Sigmoid colon (tissue), 7 donors: ENCODE results near the gene SYK. TPM values are rescaled to one million over a fixed set of nuclear protein-coding genes. Genes with fewer than 3 reads are reported as not detected.

Experiments used
- DNase-seq: peaks from one replicate; pipeline ENCODE4 v3.0.0-alpha.2; 2019
- H3K27ac ChIP-seq, 4 donors: fragments of 200-600 bp; sonication (generic); one replicate each; pipeline ENCODE4 v1.5.1; 2016 to 2019; ENCODE audit warnings: mild to moderate bottlenecking in 1 of 4
- H3K27me3 ChIP-seq, 3 donors: fragments of 200-600 bp; sonication (generic); one replicate each; pipeline ENCODE4 v1.5.1; 2019; ENCODE audit warnings: mild to moderate bottlenecking in 1 of 3
- H3K36me3 ChIP-seq, 4 donors: fragments of 200-600 bp; sonication (generic); one replicate each; pipeline ENCODE4 v1.5.1; 2016 to 2019
- H3K4me1 ChIP-seq, 4 donors: fragments of 200-600 bp; sonication (generic); one replicate each; pipeline ENCODE4 v1.5.1; 2017 to 2019
- H3K4me3 ChIP-seq, 4 donors: fragments of 200-600 bp; sonication (generic); one replicate each; pipeline ENCODE4 v1.5.1; 2017 to 2019; ENCODE audit warnings: mild to moderate bottlenecking in 2 of 4, moderate library complexity in 1 of 4
- H3K9me3 ChIP-seq, 4 donors: fragments of 200-600 bp in 3 of 4; sonication (generic) in 3 of 4; one replicate each; pipeline versions ENCODE4 v1.5.1 to v1.6.1; 2013 to 2019
- CTCF ChIP-seq, 4 experiments: fragments of 450-650 bp in 3 of 4; fragments of 200-600 bp in 1 of 4; IDR thresholded peaks; one replicate each; pipeline ENCODE4 v1.5.1; 2016 to 2019; ENCODE audit warnings: antibody characterized with exemption in 4 of 4, mild to moderate bottlenecking in 3 of 4, moderate library complexity in 2 of 4
- EP300 ChIP-seq, 4 donors: sonication (generic); formaldehyde crosslinking; IDR thresholded peaks; one replicate each; pipeline ENCODE4 v1.6.1; 2017; ENCODE audit warnings: antibody characterized with exemption in 4 of 4
- POLR2A ChIP-seq, 2 donors: fragments of 450-650 bp; IDR thresholded peaks; one replicate each; pipeline ENCODE4 v1.6.1; 2016; ENCODE audit warnings: antibody characterized with exemption in 2 of 2, mild to moderate bottlenecking in 2 of 2, moderate library complexity in 2 of 2
- POLR2AphosphoS5 ChIP-seq, 4 donors: sonication (generic); formaldehyde crosslinking; IDR thresholded peaks; one replicate each; pipeline ENCODE4 v1.6.1; 2017; ENCODE audit warnings: antibody characterized with exemption in 4 of 4
- WGBS, 2 donors: extraction: QIAGEN DNeasy Blood & Tissue Kit; methylation state at CpG; one replicate each; pipeline ENCODE4 v1.1.7; 2013; 5-methylcytosine and 5-hydroxymethylcytosine counted together
- intact Hi-C: fragments of 100-400 bp; cut with DNase I; formaldehyde crosslinking; loops from one replicate; pipeline ENCODE4 v1.15.1; 2023
- polyA plus RNA-seq, 3 donors: library from polyadenylated mRNA; stranded (reverse); fragments of 200-250 nt; gene quantifications; one replicate each; pipeline ENCODE4 v1.2.3, GENCODE V29; 2013
- total RNA-seq, 4 donors: library from RNA; depleted of rRNA; stranded (reverse); fragments of >200 nt; gene quantifications; one replicate each; pipeline ENCODE4 v1.1.0, GENCODE V29; 2016
- donor health status: healthy with polysubstance abuse.
- donor health status: Bipolar disorder and iron deficiency.
- donor health status: healthy.

SYK gene
- total and polyA plus RNA-seq, 7 donors, result 7.8 to 35.8 (median 16.4) TPM

GRCh38 chr9:90904706-90905478 is 103.3 kb downstream of the SYK start:
- Histone ChIP-seq H3K27me3 (no peaks in the 10 kb centered on the region), H3K4me1 (no peaks in the 10 kb centered on the region), H3K4me3 (no peak overlapping the region), H3K36me3 (no peaks in the 10 kb centered on the region), H3K27ac (no peak overlapping the region), H3K9me3 (no peaks in the 10 kb centered on the region)
- no peak for DNase-seq
- intact Hi-C loops, result no loop called here
- WGBS, 2 donors, result 55 to 85% methylated on average over 12 of the region's 12 CpGs
- no peak for TF ChIP-seq POLR2A (IDR thresholded peaks at IDR 0.05)
- no peak for TF ChIP-seq CTCF (IDR thresholded peaks at IDR 0.05)
- TF ChIP-seq POLR2AphosphoS5 (IDR thresholded peaks at IDR 0.05), result no peak
- TF ChIP-seq EP300 (IDR thresholded peaks at IDR 0.05), result no peak

GRCh38 chr9:90905822-90906221 is 104.2 kb downstream of the SYK start:
- TF ChIP-seq POLR2AphosphoS5 (IDR thresholded peaks at IDR 0.05), result no peak
- TF ChIP-seq POLR2A (IDR thresholded peaks at IDR 0.05), result no peak
- no peak for TF ChIP-seq CTCF (IDR thresholded peaks at IDR 0.05)
- no peak for TF ChIP-seq EP300 (IDR thresholded peaks at IDR 0.05)
- intact Hi-C loops, result no loop called here
- Histone ChIP-seq H3K27me3 (no peaks in the 10 kb centered on the region), H3K4me1 (no peaks in the 10 kb centered on the region), H3K27ac (no peak overlapping the region), H3K36me3 (no peaks in the 10 kb centered on the region), H3K4me3 (no peak overlapping the region), H3K9me3 (no peaks in the 10 kb centered on the region)
- no peak for DNase-seq
- WGBS, 2 donors, result 92 to 94% methylated on average over 3 of the region's 3 CpGs

- Histone ChIP-seq H3K36me3 (no peaks in the 10 kb centered on the region), H3K4me3 (no peak overlapping the region), H3K27ac (no peak overlapping the region), H3K9me3 (no peaks in the 10 kb centered on the region), H3K27me3 (no peaks in the 10 kb centered on the region), H3K4me1 (no peaks in the 10 kb centered on the region)
- intact Hi-C loops, result no loop called here
- 81 to 91% methylated on average over 8 of the region's 8 CpGs for WGBS, 2 donors
- no peak for DNase-seq
- TF ChIP-seq EP300 (IDR thresholded peaks at IDR 0.05), result no peak
- no peak for TF ChIP-seq CTCF (IDR thresholded peaks at IDR 0.05)
- TF ChIP-seq POLR2AphosphoS5 (IDR thresholded peaks at IDR 0.05), result no peak
Measured at GRCh38 chr9:90906316-90907055, 104.9 kb downstream of the SYK start.

- DNase-seq, result no peak
- 88 to 90% methylated on average over 10 of the region's 10 CpGs for WGBS, 2 donors
- no peak overlapping the region for H3K4me3 ChIP-seq
- intact Hi-C loops, result no loop called here
- H3K4me1 ChIP-seq, result no peaks in the 10 kb centered on the region
- TF ChIP-seq CTCF (IDR thresholded peaks at IDR 0.05), result no peak
- H3K36me3 ChIP-seq, result no peaks in the 10 kb centered on the region
- no peaks in the 10 kb centered on the region for H3K27me3 ChIP-seq
- no peak overlapping the region for H3K27ac ChIP-seq
- no peaks in the 10 kb centered on the region for H3K9me3 ChIP-seq
Measured at GRCh38 chr9:90907056-90907445, 105.4 kb downstream of the SYK start.
